ENCODE measurements around the gene MPPED1.

The MPPED1 gene

DNA sequence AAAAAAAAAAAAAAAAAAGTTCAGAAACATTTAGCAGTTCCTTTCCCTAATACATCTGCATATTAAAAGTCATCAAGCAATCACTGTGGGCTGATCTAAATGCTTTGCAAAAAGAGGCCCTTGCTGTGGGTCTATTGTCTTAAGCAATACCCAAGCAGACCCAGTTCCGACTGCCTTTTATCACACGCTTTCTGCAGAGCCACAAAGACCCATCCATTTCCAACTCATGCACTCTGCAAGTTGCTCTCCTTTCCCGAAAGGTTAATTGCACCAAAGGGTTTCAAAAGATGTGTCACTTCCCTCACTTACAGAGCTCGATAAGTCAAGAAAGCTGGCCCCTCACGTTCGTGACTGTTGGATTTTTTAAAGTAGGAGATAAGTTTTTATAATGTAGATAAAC is 138.9 kb downstream of the MPPED1 start:
- DNase-seq: no peak

DNA sequence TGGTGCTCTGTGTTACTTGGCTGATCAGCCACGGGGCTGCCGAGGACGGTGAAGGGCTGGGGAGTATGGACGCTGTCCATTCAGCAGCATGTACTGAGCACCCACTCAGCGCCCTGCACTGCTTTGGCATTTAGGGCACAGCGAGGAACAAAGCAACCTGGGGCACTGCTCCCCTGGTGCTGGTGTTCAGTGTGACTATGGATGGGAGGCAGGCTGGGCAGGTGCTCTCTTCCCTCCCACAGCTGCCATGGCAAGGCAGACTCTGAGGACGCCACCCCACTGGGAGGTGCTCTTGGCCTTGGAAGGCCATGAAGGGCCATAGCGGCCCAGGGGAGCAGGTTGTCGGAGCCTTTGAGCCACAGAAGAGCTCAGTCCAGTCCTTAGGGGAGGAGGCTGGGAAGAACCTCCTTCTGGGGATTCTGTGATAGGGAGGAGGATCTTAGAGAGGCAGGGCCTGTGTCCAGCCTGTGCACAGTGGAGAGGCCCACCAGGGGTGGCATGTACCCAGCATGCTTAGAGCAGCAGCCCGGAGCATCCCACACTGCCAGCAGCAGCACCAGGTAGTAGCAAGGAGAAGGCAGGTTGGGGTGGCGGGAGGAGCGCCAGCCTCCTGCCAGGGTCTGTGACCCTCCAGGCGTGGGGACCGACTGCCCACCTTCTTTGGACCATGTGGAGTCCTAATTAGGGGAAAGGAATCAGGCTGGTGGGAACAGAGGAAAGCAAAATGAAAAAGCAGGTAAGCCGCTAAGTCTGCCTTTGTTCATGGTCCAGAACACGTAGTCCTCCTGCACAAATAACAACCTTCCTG is 141.8 kb downstream of the MPPED1 start:
- DNase-seq: no peak

DNA sequence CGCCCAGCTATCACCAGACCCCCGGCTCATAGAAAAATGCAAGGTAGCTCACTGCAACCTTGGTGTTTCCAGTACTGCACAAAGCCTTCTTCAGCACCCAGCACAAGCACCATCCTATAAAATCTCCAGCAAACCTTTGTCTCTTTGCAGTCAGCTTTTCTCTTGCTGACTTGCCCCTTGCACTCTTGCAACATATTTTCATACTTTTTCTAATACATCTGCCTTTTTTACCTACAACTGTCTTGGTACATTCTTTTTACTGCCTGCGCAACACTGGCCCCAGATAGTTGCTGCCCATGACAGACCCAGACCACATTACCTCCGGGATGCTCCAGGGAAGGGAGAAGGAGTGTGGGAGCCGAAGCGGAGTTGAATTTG is 142.4 kb downstream of the MPPED1 start:
- DNase-seq: no peak

DNA sequence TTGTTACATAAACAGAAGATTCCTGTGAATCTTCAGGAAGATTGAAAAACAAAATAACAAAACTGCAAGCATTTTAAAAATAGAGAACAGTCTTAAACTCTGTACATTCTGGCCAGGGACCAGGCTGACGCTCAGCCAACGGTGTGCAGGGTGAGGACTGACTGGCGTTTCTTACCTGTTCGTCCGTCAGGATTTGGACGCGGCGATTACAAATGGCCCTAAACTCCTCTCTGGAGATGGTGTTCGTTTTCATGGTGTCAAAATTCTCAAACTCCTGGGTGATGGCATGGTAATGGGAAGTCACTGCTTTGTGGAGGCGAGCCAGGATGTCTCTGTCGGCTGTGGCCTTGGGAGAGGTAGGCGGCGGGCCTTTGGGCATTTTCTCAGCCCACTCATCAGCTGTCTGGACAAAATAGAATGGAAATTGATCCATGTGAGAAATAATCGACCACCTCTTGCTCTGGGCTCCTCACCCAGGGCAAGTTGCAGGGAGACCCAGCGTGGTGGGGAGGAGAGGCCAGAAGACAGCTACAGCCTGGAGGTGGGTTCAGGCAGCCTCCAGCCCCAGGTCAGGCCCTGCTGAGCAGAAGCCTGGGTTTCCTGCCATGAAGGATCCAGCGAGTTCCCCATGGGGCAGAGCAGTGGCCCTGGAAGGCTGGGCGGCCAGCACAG is 143.0 kb downstream of the MPPED1 start:
- DNase-seq: no peak

DNA sequence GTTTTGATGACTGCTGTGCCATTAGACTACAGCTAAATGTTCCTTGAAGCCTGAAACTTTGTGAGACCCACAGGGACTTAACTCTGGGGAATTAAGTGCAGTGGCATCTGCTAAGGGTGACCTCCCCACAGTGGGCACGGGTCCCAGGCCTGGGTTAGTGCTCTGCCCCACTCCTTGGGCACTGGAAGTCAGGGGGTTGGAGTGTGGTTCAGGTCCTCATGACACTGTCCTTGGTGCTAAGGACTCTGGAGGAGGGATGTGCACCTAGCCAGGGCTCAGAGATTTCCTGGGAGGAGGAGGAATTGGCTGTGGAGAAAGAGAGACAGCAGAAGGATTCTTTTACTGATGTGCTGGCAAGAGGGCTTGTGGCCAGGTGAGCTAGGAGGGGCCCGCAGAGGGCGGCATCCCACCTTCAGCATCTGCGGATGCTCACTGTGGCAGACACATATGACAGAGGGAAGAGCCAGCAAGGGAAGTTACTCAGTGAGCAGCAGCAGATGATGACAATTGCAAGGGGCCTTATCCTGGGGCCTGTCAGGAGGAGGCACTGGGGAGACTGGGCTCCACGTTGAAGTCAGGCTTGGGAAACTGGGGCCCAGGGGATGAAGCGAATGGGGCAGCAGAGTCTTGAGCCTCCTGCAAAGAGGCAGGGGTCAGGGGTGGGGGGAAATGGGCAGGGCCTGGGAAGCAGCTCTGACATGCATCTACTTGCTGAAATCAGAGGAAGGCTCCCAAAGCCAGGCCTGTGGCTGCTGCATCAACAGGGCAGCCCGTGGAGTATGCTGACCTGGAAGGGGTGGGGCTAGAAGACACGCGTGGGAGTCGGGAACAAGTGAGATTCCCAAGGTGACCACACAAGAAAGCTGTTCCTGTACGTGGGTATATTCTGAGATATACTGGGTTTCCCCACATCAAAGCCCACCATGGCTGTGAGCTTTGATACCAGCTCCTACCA is 144.0 kb downstream of the MPPED1 start:
- DNase-seq: no peak

Measured in stimulated activated naive CD4-positive, alpha-beta T cell treated with Interleukin-2 at 50 U/mL for 16 hours (primary cell).